ENCODE results near the gene ASIC3. TPM values are rescaled to one million over a fixed set of nuclear protein-coding genes. Genes with fewer than 3 reads are reported as not detected.
A peak's percentile ranks its signal among the peaks of the same experiment; 100 is the strongest.

Gene ASIC3
- total RNA-seq, 1 donor from 2014 or later: 7.2 TPM

- peaks cover 30% of the 10 kb centered on the region for H3K27me3 Mint-ChIP-seq (ENCODE audit: low read depth)
- DNase-seq (ENCODE audit: low spot score in 2 of 2, unreplicated experiment in 2 of 2): no peak
- no peak overlapping the region for H3K27ac Mint-ChIP-seq
- H3K4me3 Mint-ChIP-seq: no peak overlapping the region
- H3K36me3 Mint-ChIP-seq: peaks cover 6% of the 10 kb centered on the region
- peaks cover 30% of the 10 kb centered on the region for H3K4me1 Mint-ChIP-seq
- no peaks in the 10 kb centered on the region for H3K9me3 Mint-ChIP-seq
- TF ChIP-seq CTCF (IDR thresholded peaks at IDR 0.05; ENCODE audit: unreplicated experiment): no peak
Observed at GRCh38 chr7:151012031-151012692, 36.2 kb upstream of the ASIC3 start.

GRCh38 chr7:151012911-151013347, 35.4 kb upstream of the ASIC3 start:
- no peaks in the 10 kb centered on the region for H3K9me3 Mint-ChIP-seq
- no peak overlapping the region for H3K27ac Mint-ChIP-seq
- TF ChIP-seq CTCF (IDR thresholded peaks at IDR 0.05; ENCODE audit: unreplicated experiment): peak; percentile 19
- H3K27me3 Mint-ChIP-seq (ENCODE audit: low read depth): peaks cover 37% of the 10 kb centered on the region
- peaks cover 6% of the 10 kb centered on the region for H3K36me3 Mint-ChIP-seq
- peaks cover 30% of the 10 kb centered on the region for H3K4me1 Mint-ChIP-seq
- H3K4me3 Mint-ChIP-seq: peak overlapping the region; percentile 24
- DNase-seq (ENCODE audit: low spot score in 2 of 2, unreplicated experiment in 2 of 2): no peak

- Mint-ChIP-seq H3K36me3 (peaks cover 6% of the 10 kb centered on the region), H3K4me1 (peaks cover 30% of the 10 kb centered on the region), H3K4me3 (peak overlapping the region; percentile 24), H3K9me3 (no peaks in the 10 kb centered on the region), H3K27me3 (ENCODE audit: low read depth) (peaks cover 41% of the 10 kb centered on the region), H3K27ac (no peak overlapping the region)
- TF ChIP-seq CTCF (IDR thresholded peaks at IDR 0.05; ENCODE audit: unreplicated experiment): no peak
- no peak for DNase-seq (ENCODE audit: low spot score in 2 of 2, unreplicated experiment in 2 of 2)
Observed at GRCh38 chr7:151013356-151013732, 35.0 kb upstream of the ASIC3 start.

GRCh38 chr7:151013733-151014497, 34.4 kb upstream of the ASIC3 start:
- Mint-ChIP-seq H3K27ac (no peak overlapping the region), H3K4me1 (peaks cover 32% of the 10 kb centered on the region), H3K36me3 (peaks cover 6% of the 10 kb centered on the region), H3K4me3 (peak overlapping the region; percentile 43), H3K9me3 (no peaks in the 10 kb centered on the region), H3K27me3 (ENCODE audit: low read depth) (peaks cover 45% of the 10 kb centered on the region)
- no peak for TF ChIP-seq CTCF (IDR thresholded peaks at IDR 0.05; ENCODE audit: unreplicated experiment)
- peak in 1 of 2 experiments; percentile 66 for DNase-seq (ENCODE audit: low spot score in 2 of 2, unreplicated experiment in 2 of 2)

- no peak for DNase-seq (ENCODE audit: low spot score in 2 of 2, unreplicated experiment in 2 of 2)
- Mint-ChIP-seq H3K27me3 (ENCODE audit: low read depth) (peaks cover 52% of the 10 kb centered on the region), H3K27ac (no peak overlapping the region), H3K4me1 (peaks cover 39% of the 10 kb centered on the region), H3K9me3 (no peaks in the 10 kb centered on the region), H3K36me3 (peaks cover 6% of the 10 kb centered on the region), H3K4me3 (no peak overlapping the region)
- TF ChIP-seq CTCF (IDR thresholded peaks at IDR 0.05; ENCODE audit: unreplicated experiment): no peak
Observed at GRCh38 chr7:151014950-151015349, 33.4 kb upstream of the ASIC3 start.

Data from mesothelial cell of epicardium (in vitro differentiated cells).